ENCODE data around the gene TMIGD1.
A peak's percentile ranks its signal among the peaks of the same experiment; 100 is the strongest.

The TMIGD1 gene

GRCh38 chr17:30290077-30290476, 43.8 kb downstream of the TMIGD1 start:
- DNase-seq (ENCODE audit: low spot score): no peak

- no peak for DNase-seq (ENCODE audit: low spot score)
Observed at GRCh38 chr17:30279156-30279555, 54.7 kb downstream of the TMIGD1 start.

DNA sequence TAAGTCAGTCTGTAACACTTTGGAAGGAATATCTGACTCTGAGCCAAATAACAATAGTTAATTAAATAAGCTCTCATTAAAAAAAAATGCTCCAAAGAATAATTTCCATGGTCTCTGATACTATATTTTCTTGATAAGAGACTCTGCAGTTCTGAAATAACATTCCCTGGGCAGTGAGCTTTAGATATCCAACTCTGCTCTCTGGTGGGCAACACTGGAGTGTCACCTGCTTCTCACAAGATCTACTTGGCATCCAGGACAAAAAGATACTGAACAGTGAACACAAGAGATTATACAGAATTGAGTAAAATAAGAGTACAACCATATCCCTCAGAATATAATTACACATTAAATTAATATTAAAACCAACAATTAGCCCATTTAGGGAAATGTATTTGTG, 55.8 kb downstream of the TMIGD1 start:
- peak; percentile 58 for DNase-seq (ENCODE audit: low spot score)

DNA sequence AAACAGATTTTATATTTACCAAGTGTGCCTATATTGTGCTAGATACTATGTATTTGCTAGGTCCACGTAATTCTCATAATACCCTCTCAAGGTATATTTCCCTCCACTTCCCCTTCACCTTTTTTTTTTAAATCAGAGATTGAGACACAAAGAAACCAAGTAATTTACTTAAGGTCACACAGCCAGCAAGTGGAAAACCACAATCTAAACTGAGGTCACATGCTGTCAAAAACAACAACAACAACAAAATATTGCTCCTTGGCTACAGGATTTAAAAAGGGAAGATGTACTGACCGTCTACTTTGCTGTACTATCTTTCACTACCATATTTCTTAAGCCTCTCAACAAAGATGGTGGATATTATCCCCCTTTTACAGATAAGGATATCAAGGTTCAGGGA, 57.9 kb downstream of the TMIGD1 start:
- DNase-seq (ENCODE audit: low spot score): no peak

DNA sequence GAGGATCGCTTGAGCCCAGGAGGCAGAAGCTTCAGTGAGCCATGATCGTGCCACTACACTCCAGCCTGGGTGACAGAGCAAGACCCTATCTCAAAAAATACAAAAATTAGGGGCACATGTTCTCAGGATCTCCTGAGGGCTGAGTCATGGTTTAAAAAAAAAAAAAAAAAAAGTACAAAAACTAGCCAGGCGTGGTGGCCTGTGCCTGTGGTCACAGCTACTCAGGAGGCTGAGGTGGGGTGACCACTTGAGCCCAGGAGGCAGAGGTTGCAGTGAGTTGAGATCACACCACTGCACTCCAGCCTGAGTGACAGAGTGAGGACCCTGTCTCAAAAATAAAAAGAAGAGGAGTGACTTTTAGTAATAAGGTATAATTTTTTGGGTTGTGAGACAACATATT, 59.0 kb downstream of the TMIGD1 start:
- DNase-seq (ENCODE audit: low spot score): no peak

GRCh38 chr17:30273373-30273772, 60.5 kb downstream of the TMIGD1 start:
- DNase-seq (ENCODE audit: low spot score): no peak

- DNase-seq (ENCODE audit: low spot score): no peak
Observed at GRCh38 chr17:30271102-30271501, 62.8 kb downstream of the TMIGD1 start.

DNA sequence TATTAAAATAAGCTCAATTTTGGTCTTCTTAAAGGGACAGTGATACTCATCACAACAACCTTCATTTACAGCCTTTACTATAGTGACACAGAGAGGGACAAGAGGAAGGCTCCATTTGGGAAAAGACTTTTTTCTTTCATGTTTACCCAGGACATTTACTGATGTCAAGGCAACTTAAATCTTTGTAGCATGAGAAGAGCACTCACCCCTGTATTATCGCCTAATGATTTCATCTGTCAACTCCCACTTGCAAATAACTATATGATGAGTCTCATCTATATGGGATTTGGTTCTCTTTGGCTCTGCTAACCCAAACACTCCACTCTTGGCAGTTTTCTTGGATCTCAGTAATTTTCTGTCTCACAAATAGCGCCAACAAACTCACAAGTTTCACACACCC, 66.2 kb downstream of the TMIGD1 start:
- DNase-seq (ENCODE audit: low spot score): no peak
